ENCODE data around the gene GAA.

DNA sequence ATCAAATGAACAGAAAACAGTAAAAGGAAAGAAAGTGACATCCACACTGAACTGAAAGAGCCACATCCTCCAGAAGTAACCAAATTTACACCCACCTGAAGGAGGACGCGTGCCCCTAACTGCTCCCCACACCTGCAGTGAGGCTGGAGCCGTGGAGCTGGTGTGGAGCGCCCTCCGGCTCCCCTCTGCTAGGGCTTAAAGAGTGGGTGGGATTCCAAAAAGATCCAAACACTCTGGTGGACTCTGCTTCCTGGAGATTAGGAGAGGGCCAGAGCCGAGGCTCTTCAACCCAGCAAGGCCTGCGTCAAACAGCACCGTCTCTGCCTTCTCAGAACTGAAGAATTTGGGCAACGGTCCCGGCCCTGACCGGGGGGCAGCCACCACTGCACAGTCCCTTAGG lies 49.7 kb upstream of the GAA start:
- TF ChIP-seq, protein P1, sequence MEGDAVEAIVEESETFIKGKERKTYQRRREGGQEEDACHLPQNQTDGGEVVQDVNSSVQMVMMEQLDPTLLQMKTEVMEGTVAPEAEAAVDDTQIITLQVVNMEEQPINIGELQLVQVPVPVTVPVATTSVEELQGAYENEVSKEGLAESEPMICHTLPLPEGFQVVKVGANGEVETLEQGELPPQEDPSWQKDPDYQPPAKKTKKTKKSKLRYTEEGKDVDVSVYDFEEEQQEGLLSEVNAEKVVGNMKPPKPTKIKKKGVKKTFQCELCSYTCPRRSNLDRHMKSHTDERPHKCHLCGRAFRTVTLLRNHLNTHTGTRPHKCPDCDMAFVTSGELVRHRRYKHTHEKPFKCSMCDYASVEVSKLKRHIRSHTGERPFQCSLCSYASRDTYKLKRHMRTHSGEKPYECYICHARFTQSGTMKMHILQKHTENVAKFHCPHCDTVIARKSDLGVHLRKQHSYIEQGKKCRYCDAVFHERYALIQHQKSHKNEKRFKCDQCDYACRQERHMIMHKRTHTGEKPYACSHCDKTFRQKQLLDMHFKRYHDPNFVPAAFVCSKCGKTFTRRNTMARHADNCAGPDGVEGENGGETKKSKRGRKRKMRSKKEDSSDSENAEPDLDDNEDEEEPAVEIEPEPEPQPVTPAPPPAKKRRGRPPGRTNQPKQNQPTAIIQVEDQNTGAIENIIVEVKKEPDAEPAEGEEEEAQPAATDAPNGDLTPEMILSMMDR (IDR thresholded peaks at IDR 0.05): no peak
- TF ChIP-seq POLR2A (IDR thresholded peaks at IDR 0.05): no peak

All from body of pancreas (tissue), 4 donors.